CD4-positive, alpha-beta memory T cell (primary cell): Measurements from ENCODE around the gene TEX35. TPM values are rescaled to one million over a fixed set of nuclear protein-coding genes. Genes with fewer than 3 reads are reported as not detected.
A peak's percentile ranks its signal among the peaks of the same experiment; 100 is the strongest.

Experiments
- CTCF ChIA-PET: fragments of 350-600 bp; sonication (Branson Sonifier 250); formaldehyde crosslinking; loops from one replicate; lab custom pipeline; 2021; ENCODE audit warnings: inconsistent platforms; ENCODE audit not compliant: partially characterized antibody; lab: Charles Lee
- POLR2A ChIA-PET: fragments of 350-600 bp; sonication (Branson Sonifier 250); formaldehyde crosslinking; loops from one replicate; lab custom pipeline; 2021; ENCODE audit not compliant: partially characterized antibody; lab: Charles Lee
- DNase-seq, 5 donors: peaks; one replicate each; pipeline versions ENCODE4 v3.0.0 to v3.0.0-alpha.2; 2020 to 2022; ENCODE audit warnings: mixed read lengths in 1 of 5
- H3K27ac ChIP-seq: one replicate; pipeline ENCODE4 v1.7.0; 2013; ENCODE audit warnings: low read depth, low read length
- H3K27me3 ChIP-seq: 2 replicates; pipeline ENCODE4 v1.7.0; 2013; ENCODE audit warnings: mild to moderate bottlenecking, low read length, moderate library complexity; ENCODE audit not compliant: insufficient read depth
- H3K36me3 ChIP-seq: 2 replicates; pipeline ENCODE4 v1.7.0; 2013; ENCODE audit warnings: mild to moderate bottlenecking, low read length, moderate library complexity; ENCODE audit not compliant: insufficient read depth
- H3K4me1 ChIP-seq: 2 replicates; pipeline ENCODE4 v1.7.0; 2013; ENCODE audit warnings: mild to moderate bottlenecking, low read length, moderate library complexity; ENCODE audit not compliant: insufficient read depth
- H3K4me3 ChIP-seq, 2 donors: one replicate each; pipeline ENCODE4 v1.7.0; 2013; ENCODE audit warnings: low read length in 2 of 2, mild to moderate bottlenecking in 1 of 2
- H3K9me3 ChIP-seq, 2 donors: one replicate each; pipeline ENCODE4 v1.7.0; 2013; ENCODE audit warnings: low read length in 2 of 2, control low read depth in 1 of 2; ENCODE audit not compliant: control insufficient read depth in 1 of 2
- H3K27ac Mint-ChIP-seq, 7 donors: one replicate each; pipeline ENCODE4 v1.8.0; 2020 to 2021; ENCODE audit warnings: mixed read lengths in 7 of 7, mild to moderate bottlenecking in 6 of 7, inconsistent platforms in 3 of 7, moderate library complexity in 3 of 7
- H3K27me3 Mint-ChIP-seq, 2 donors: one replicate each; pipeline ENCODE4 v1.8.0; 2020 to 2021; ENCODE audit warnings: mixed read lengths in 2 of 2
- H3K36me3 Mint-ChIP-seq, 2 donors: one replicate each; pipeline ENCODE4 v1.8.0; 2020 to 2021; ENCODE audit warnings: mixed read lengths in 2 of 2, inconsistent platforms in 1 of 2, mild to moderate bottlenecking in 1 of 2
- H3K4me1 Mint-ChIP-seq, 4 donors: one replicate each; pipeline ENCODE4 v1.8.0; 2020 to 2021; ENCODE audit warnings: mixed read lengths in 4 of 4, mild to moderate bottlenecking in 1 of 4
- H3K4me3 Mint-ChIP-seq, 8 donors: one replicate each; pipeline ENCODE4 v1.8.0; 2020 to 2021; ENCODE audit warnings: mixed read lengths in 8 of 8, mild to moderate bottlenecking in 7 of 8, moderate library complexity in 6 of 8, inconsistent platforms in 3 of 8
- H3K9me3 Mint-ChIP-seq, 8 donors: one replicate each; pipeline ENCODE4 v1.8.0; 2020 to 2021; ENCODE audit warnings: mixed read lengths in 8 of 8, mild to moderate bottlenecking in 5 of 8, inconsistent platforms in 3 of 8, moderate library complexity in 1 of 8
- intact Hi-C: fragments of 100-400 bp; cut with micrococcal nuclease; formaldehyde crosslinking; loops from one replicate; pipeline ENCODE4 v1.15.1; 2023
- polyA plus RNA-seq, 2 donors: library from polyadenylated mRNA; unstranded; fragments of 300-500 nt; fragmentation: Illumina TruSeq; gene quantifications; one replicate each; pipeline ENCODE4 v1.2.3, GENCODE V29; 2021
- total RNA-seq, 2 experiments: library from RNA; stranded (reverse); gene quantifications; one replicate each; pipeline ENCODE4 v1.2.3, GENCODE V29; 2021

TEX35 gene
- total and polyA plus RNA-seq, 4 experiments from 2014 or later, result 0.16 TPM; not detected in 3

GRCh38 chr1:178540646-178541045, 27.7 kb downstream of the TEX35 start:
- Mint-ChIP-seq H3K27me3 (no peaks in the 10 kb centered on the region), H3K9me3 (peaks cover 0 to 2% (median 0%) of the 10 kb centered on the region in 8 donors), H3K36me3 (no peaks in the 10 kb centered on the region), H3K4me1 (peaks cover 8 to 24% (median 11%) of the 10 kb centered on the region in 4 donors), H3K4me3 (peak overlapping the region in 5 of 8 donors; percentile 45 to 60 (median 52)), H3K27ac (no peak overlapping the region)
- DNase-seq, result no peak
- Histone ChIP-seq H3K36me3 (no peaks in the 10 kb centered on the region), H3K9me3 (no peaks in the 10 kb centered on the region), H3K4me1 (peaks cover 16% of the 10 kb centered on the region), H3K27ac (no peak overlapping the region), H3K27me3 (no peaks in the 10 kb centered on the region), H3K4me3 (no peak overlapping the region)
- ChIA-PET CTCF (interaction anchor here (1.0 to 5.4 kb wide), 4 partner anchors 9 to 463 kb away, joined by 4 to 44 read pairs (median 22); no protein-coding TSS in a partner anchor), POLR2A (no interaction called here)
- intact Hi-C loops, result loop anchor here (5.0 kb wide), 1 partner anchor 537 kb away; no protein-coding TSS in a partner anchor

- intact Hi-C loops, result loop anchor here (5.0 kb wide), 1 partner anchor 536 kb away; no protein-coding TSS in a partner anchor
- Mint-ChIP-seq H3K9me3 (peaks cover 0 to 2% (median 0%) of the 10 kb centered on the region in 8 donors), H3K4me1 (peaks cover 9 to 27% (median 11%) of the 10 kb centered on the region in 4 donors), H3K27ac (peak overlapping the region in 3 of 7 donors; percentile 25 to 62 (median 30)), H3K27me3 (no peaks in the 10 kb centered on the region), H3K36me3 (no peaks in the 10 kb centered on the region), H3K4me3 (peak overlapping the region; percentile 92 to 95 (median 94))
- H3K27ac ChIP-seq, result peak overlapping the region; percentile 39
- H3K36me3 ChIP-seq, result no peaks in the 10 kb centered on the region
- peak overlapping the region in 1 of 2 donors; percentile 91 for H3K4me3 ChIP-seq
- CTCF ChIA-PET, result interaction anchor here (1.0 to 5.4 kb wide), 6 partner anchors 10 to 1269 kb away, joined by 3 to 44 read pairs (median 6); no protein-coding TSS in a partner anchor
- DNase-seq, result no peak
- POLR2A ChIA-PET, result interaction anchor here (1.2 to 1.4 kb wide), 2 partner anchors 183 to 212 kb away, joined by 4 read pairs; partner anchors contain the start of gene RALGPS2
- H3K27me3 ChIP-seq, result no peaks in the 10 kb centered on the region
- no peaks in the 10 kb centered on the region for H3K9me3 ChIP-seq
- peaks cover 16% of the 10 kb centered on the region for H3K4me1 ChIP-seq
Measured at GRCh38 chr1:178541379-178541778, 28.5 kb downstream of the TEX35 start.

- H3K4me3 Mint-ChIP-seq, result peak overlapping the region; percentile 92 to 95 (median 94)
- Histone ChIP-seq H3K36me3 (no peaks in the 10 kb centered on the region), H3K27me3 (no peaks in the 10 kb centered on the region), H3K9me3 (no peaks in the 10 kb centered on the region), H3K27ac (peak overlapping the region; percentile 39), H3K4me3 (peak overlapping the region; percentile 91 to 99), H3K4me1 (peaks cover 16% of the 10 kb centered on the region)
- peaks cover 9 to 27% (median 11%) of the 10 kb centered on the region in 4 donors for H3K4me1 Mint-ChIP-seq
- H3K27me3 Mint-ChIP-seq, result no peaks in the 10 kb centered on the region
- POLR2A ChIA-PET, result interaction anchor here (1.0 to 1.4 kb wide), 3 partner anchors 9 to 212 kb away, joined by 3 to 4 read pairs (median 4); partner anchors contain the start of gene RALGPS2
- intact Hi-C loops, result loop anchor here (1.0 to 5.0 kb wide), 6 partner anchors 10 to 827 kb away; no protein-coding TSS in a partner anchor
- CTCF ChIA-PET, result interaction anchor here (0.8 to 5.4 kb wide), 12 partner anchors 9 to 1268 kb away, joined by 3 to 44 read pairs (median 4); no protein-coding TSS in a partner anchor
- no peaks in the 10 kb centered on the region for H3K36me3 Mint-ChIP-seq
- peak in 1 of 5 donors; percentile 3 for DNase-seq
- peak overlapping the region; percentile 25 to 90 (median 78) for H3K27ac Mint-ChIP-seq
- peaks cover 0 to 2% (median 0%) of the 10 kb centered on the region in 8 donors for H3K9me3 Mint-ChIP-seq
Measured at GRCh38 chr1:178541829-178542553, 29.1 kb downstream of the TEX35 start.

GRCh38 chr1:178542554-178543289, 29.8 kb downstream of the TEX35 start:
- H3K27me3 Mint-ChIP-seq, result no peaks in the 10 kb centered on the region
- peaks cover 9 to 27% (median 11%) of the 10 kb centered on the region in 4 donors for H3K4me1 Mint-ChIP-seq
- H3K4me3 Mint-ChIP-seq, result peak overlapping the region; percentile 92 to 95 (median 94)
- peak overlapping the region; percentile 39 for H3K27ac ChIP-seq
- H3K36me3 Mint-ChIP-seq, result no peaks in the 10 kb centered on the region
- peaks cover 0 to 2% (median 0%) of the 10 kb centered on the region in 8 donors for H3K9me3 Mint-ChIP-seq
- no peaks in the 10 kb centered on the region for H3K27me3 ChIP-seq
- CTCF ChIA-PET, result interaction anchor here (0.8 to 5.4 kb wide), 13 partner anchors 9 to 1267 kb away, joined by 3 to 44 read pairs (median 3); no protein-coding TSS in a partner anchor
- POLR2A ChIA-PET, result interaction anchor here (1.0 to 1.4 kb wide), 2 partner anchors 9 to 211 kb away, joined by 3 to 4 read pairs; no protein-coding TSS in a partner anchor
- H3K36me3 ChIP-seq, result no peaks in the 10 kb centered on the region
- peak overlapping the region; percentile 91 to 99 for H3K4me3 ChIP-seq
- peaks cover 16% of the 10 kb centered on the region for H3K4me1 ChIP-seq
- no peaks in the 10 kb centered on the region for H3K9me3 ChIP-seq
- intact Hi-C loops, result loop anchor here (1.0 to 5.0 kb wide), 6 partner anchors 10 to 827 kb away; no protein-coding TSS in a partner anchor
- peak overlapping the region; percentile 25 to 90 (median 81) for H3K27ac Mint-ChIP-seq
- peak; percentile 73 to 88 (median 81) for DNase-seq

GRCh38 chr1:178543290-178543607, 30.3 kb downstream of the TEX35 start:
- peak overlapping the region; percentile 85 to 95 (median 92) for H3K4me3 Mint-ChIP-seq
- DNase-seq, result peak in 3 of 5 donors; percentile 0 to 9 (median 7)
- Histone ChIP-seq H3K27ac (no peak overlapping the region), H3K9me3 (no peaks in the 10 kb centered on the region), H3K36me3 (no peaks in the 10 kb centered on the region), H3K4me3 (no peak overlapping the region), H3K4me1 (peaks cover 16% of the 10 kb centered on the region), H3K27me3 (no peaks in the 10 kb centered on the region)
- H3K36me3 Mint-ChIP-seq, result no peaks in the 10 kb centered on the region
- CTCF ChIA-PET, result interaction anchor here (1.2 to 5.4 kb wide), 8 partner anchors 8 to 461 kb away, joined by 3 to 44 read pairs (median 6); no protein-coding TSS in a partner anchor
- no peaks in the 10 kb centered on the region for H3K27me3 Mint-ChIP-seq
- peak overlapping the region in 3 of 7 donors; percentile 50 to 85 (median 72) for H3K27ac Mint-ChIP-seq
- intact Hi-C loops, result loop anchor here (2.0 to 5.0 kb wide), 2 partner anchors 186 to 534 kb away; no protein-coding TSS in a partner anchor
- peaks cover 0 to 2% (median 0%) of the 10 kb centered on the region in 8 donors for H3K9me3 Mint-ChIP-seq
- POLR2A ChIA-PET, result no interaction called here
- peaks cover 9 to 27% (median 11%) of the 10 kb centered on the region in 4 donors for H3K4me1 Mint-ChIP-seq

GRCh38 chr1:178544531-178544930, 31.6 kb downstream of the TEX35 start:
- H3K27ac ChIP-seq, result no peak overlapping the region
- Mint-ChIP-seq H3K27ac (peak overlapping the region in 1 of 7 donors; percentile 1), H3K4me3 (peak overlapping the region in 4 of 8 donors; percentile 7 to 67 (median 60)), H3K4me1 (peaks cover 9 to 27% (median 11%) of the 10 kb centered on the region in 4 donors), H3K36me3 (peaks cover 0 to 1% of the 10 kb centered on the region in 2 donors), H3K9me3 (peaks cover 0 to 2% (median 0%) of the 10 kb centered on the region in 8 donors), H3K27me3 (no peaks in the 10 kb centered on the region)
- peaks cover 16% of the 10 kb centered on the region for H3K4me1 ChIP-seq
- H3K4me3 ChIP-seq, result no peak overlapping the region
- intact Hi-C loops, result loop anchor here (5.0 kb wide), 1 partner anchor 533 kb away; no protein-coding TSS in a partner anchor
- CTCF ChIA-PET, result interaction anchor here (1.0 to 3.0 kb wide), 4 partner anchors 17 to 462 kb away, joined by 4 to 32 read pairs (median 6); no protein-coding TSS in a partner anchor
- DNase-seq, result no peak
- no peaks in the 10 kb centered on the region for H3K36me3 ChIP-seq
- H3K9me3 ChIP-seq, result no peaks in the 10 kb centered on the region
- H3K27me3 ChIP-seq, result no peaks in the 10 kb centered on the region
- POLR2A ChIA-PET, result no interaction called here
